ENCODE results near the gene CHD8. TPM values are rescaled to one million over a fixed set of nuclear protein-coding genes. Genes with fewer than 3 reads are reported as not detected.

Gene CHD8
- total and polyA plus RNA-seq, 2 of the 4 experiments (the other 2 are of a cell fraction), result 32.1 to 55.0 TPM

DNA sequence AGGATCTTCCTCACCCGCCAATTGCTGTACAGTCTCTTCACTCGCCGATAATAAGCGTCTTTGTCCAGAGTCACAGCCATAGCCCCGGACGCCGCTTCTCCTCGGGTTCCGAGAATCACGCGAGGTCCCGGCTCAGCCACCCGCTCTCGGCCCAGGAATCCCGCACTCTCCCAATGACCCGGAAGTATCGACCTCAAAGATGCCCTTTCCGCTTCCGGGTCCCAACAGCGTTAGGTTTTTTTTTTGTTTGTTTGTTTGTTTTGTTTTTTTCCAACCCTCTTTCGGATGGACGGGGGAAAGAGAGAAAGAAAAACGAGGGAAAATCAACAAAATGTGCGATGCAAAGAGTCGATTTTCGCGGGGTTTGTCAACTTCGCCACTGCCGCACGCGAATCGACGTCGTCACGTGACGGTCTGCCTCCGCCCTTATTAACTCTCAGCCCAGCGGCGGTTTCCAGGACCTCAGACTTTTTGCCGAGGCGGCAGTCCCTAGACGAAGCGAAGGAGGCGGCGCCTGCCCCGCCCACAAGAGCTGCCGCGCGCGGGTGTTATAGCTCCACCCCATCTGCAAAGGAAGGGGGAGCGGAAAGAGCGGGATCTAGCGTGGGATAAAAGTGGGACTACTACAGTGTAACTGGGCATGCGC is 72.0 kb downstream of the CHD8 start, which contains the start of gene SUPT16H:
SUPT16H (minus strand) TSS at position 172 of the 646 bp plus-strand sequence; CDS start at position 80, 92 bp downstream.
- CTCF ChIA-PET, result interaction anchor here (1.3 kb wide), 1 partner anchor 9 kb away, joined by 4 read pairs; no protein-coding TSS in a partner anchor
- BruUV-seq (replicated peaks), result no TSS peak
- H2BK5ac ChIP-seq (ENCODE audit: low read depth, low read length, poor library complexity, severe bottlenecking), result peak within 1 kb of the TSS; percentile 90
- TF ChIP-seq SMC3 (IDR thresholded peaks at IDR 0.05; ENCODE audit: low read depth, low read length) (no peak), POLR2A (IDR thresholded peaks at IDR 0.05; ENCODE audit: low read depth, low read length) (peak; percentile 68; the same call in 1 of the 2 replicates), RAD21 (IDR thresholded peaks at IDR 0.05; ENCODE audit: low read length) (no peak), FOS (IDR thresholded peaks at IDR 0.05; ENCODE audit: low read depth, low read length) (no peak), NFE2L2 (IDR thresholded peaks at IDR 0.05; ENCODE audit: low read depth, low read length) (no peak), RFX5 (IDR thresholded peaks at IDR 0.05; ENCODE audit: low read depth, low read length) (no peak), BHLHE40 (IDR thresholded peaks at IDR 0.05; ENCODE audit: low read depth, low read length) (peak; percentile 92), MAZ (IDR thresholded peaks at IDR 0.05; ENCODE audit: borderline replicate concordance, low read depth, low read length) (peak; percentile 79; the same call in 1 of the 2 replicates), MXI1 (IDR thresholded peaks at IDR 0.05; ENCODE audit: borderline replicate concordance, low read depth, low read length) (no peak; the same call in none of the 2 replicates), CEBPB (IDR thresholded peaks at IDR 0.05; ENCODE audit: low read depth, low read length) (no peak), MAFK (IDR thresholded peaks at IDR 0.05; ENCODE audit: low read depth, low read length) (peak; percentile 85), CHD1 (IDR thresholded peaks at IDR 0.05; ENCODE audit: low read depth, low read length) (peak; percentile 96)
- TF ChIP-seq, protein P1, sequence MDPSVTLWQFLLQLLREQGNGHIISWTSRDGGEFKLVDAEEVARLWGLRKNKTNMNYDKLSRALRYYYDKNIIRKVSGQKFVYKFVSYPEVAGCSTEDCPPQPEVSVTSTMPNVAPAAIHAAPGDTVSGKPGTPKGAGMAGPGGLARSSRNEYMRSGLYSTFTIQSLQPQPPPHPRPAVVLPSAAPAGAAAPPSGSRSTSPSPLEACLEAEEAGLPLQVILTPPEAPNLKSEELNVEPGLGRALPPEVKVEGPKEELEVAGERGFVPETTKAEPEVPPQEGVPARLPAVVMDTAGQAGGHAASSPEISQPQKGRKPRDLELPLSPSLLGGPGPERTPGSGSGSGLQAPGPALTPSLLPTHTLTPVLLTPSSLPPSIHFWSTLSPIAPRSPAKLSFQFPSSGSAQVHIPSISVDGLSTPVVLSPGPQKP (IDR thresholded peaks at IDR 0.05; ENCODE audit: borderline replicate concordance, low read depth, low read length), result no peak
- TF ChIP-seq, protein P2, sequence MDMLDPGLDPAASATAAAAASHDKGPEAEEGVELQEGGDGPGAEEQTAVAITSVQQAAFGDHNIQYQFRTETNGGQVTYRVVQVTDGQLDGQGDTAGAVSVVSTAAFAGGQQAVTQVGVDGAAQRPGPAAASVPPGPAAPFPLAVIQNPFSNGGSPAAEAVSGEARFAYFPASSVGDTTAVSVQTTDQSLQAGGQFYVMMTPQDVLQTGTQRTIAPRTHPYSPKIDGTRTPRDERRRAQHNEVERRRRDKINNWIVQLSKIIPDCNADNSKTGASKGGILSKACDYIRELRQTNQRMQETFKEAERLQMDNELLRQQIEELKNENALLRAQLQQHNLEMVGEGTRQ (IDR thresholded peaks at IDR 0.05; ENCODE audit: low read depth, low read length), result peak; percentile 98

More for the DNA sequence above, 72.0 kb downstream of the CHD8 start, which contains the start of gene SUPT16H:
- H2BK20ac ChIP-seq (ENCODE audit: low read depth, low read length), result peak within 1 kb of the TSS; percentile 66; the same call in 1 of the 2 replicates
- in situ Hi-C loops (cut with MboI; ENCODE audit: low sequenced_read_pairs), result no loop called here
- peak within 1 kb of the TSS; percentile 66; the same call in 1 of the 3 replicates for H2BK15ac ChIP-seq (ENCODE audit: low read depth, low read length)
- dilution Hi-C loops (cut with HindIII; ENCODE audit: low sequenced_read_pairs, unreplicated experiment), result no loop called here
- peak within 1 kb of the TSS; percentile 89 for H3K9ac ChIP-seq (ENCODE audit: low read depth, low read length)
- peak within 1 kb of the TSS; percentile 90 for H3K14ac ChIP-seq (replicated peaks; ENCODE audit: low read depth, low read length)
- peak within 1 kb of the TSS; percentile 96 for H3K4me2 ChIP-seq (ENCODE audit: low read depth, low read length)
- H2BK120ac ChIP-seq (ENCODE audit: low read depth, low read length), result peak within 1 kb of the TSS; percentile 90; the same call in 1 of the 2 replicates
- H3K27ac ChIP-seq (ENCODE audit: insufficient read depth, low read length), result peak within 1 kb of the TSS; percentile 67
- H3K4ac ChIP-seq (ENCODE audit: low read depth, low read length), result peak within 1 kb of the TSS; percentile 93
- H4K20me1 ChIP-seq (ENCODE audit: insufficient read depth, low read length), result peaks cover 18% of the 10 kb centered on the region
- H3K79me1 ChIP-seq (ENCODE audit: low read depth in 1 of 2, low read length in 2 of 2), result peaks cover 4 to 27% of the 10 kb centered on the region in 2 experiments; a peak in 2 of 4 replicates
- H3K56ac ChIP-seq (ENCODE audit: extremely low read depth, insufficient read depth, low read length), result peak within 1 kb of the TSS; percentile 97
- WGBS, 2 experiments (ENCODE audit: extremely low coverage in 2 of 2, insufficient read length in 1 of 2), result 0% methylated on average over 25 of the region's 54 CpGs; no CpG with 5 or more reads in 1 of the 2 experiments
- H3K18ac ChIP-seq (ENCODE audit: low read depth, low read length), result peak within 1 kb of the TSS; percentile 81
- peak; percentile 98 for ATAC-seq (ENCODE audit: low read depth)
- H4K91ac ChIP-seq (ENCODE audit: insufficient read depth, low read depth, low read length), result peak within 1 kb of the TSS; percentile 96
- H3K4me3 ChIP-seq (ENCODE audit: insufficient read depth, low read depth, low read length), result peak within 1 kb of the TSS; percentile 94
- DNase-seq, result peak; percentile 95
- H3K9me1 ChIP-seq (ENCODE audit: insufficient read depth, low read length), result no peaks in the 10 kb centered on the region
- H3K4me1 ChIP-seq (ENCODE audit: control insufficient read depth, insufficient read depth, low read length), result no peaks in the 10 kb centered on the region
- intact Hi-C loops (cut with micrococcal nuclease), result loop anchor here (1.0 to 5.0 kb wide), 4 partner anchors 117 to 151 kb away; partner anchors contain the start of genes HNRNPC and METTL3
- H4K8ac ChIP-seq (ENCODE audit: low read depth in 2 of 2, low read length in 2 of 2), result peak within 1 kb of the TSS; percentile 68 to 99
- peaks cover 15% of the 10 kb centered on the region for H3K36me3 ChIP-seq (ENCODE audit: control insufficient read depth, insufficient read depth, low read length)
- POLR2A ChIA-PET (ENCODE audit: unreplicated experiment), result no interaction called here
- H2AK9ac ChIP-seq (replicated peaks; ENCODE audit: low read depth, low read length, poor library complexity), result peak within 1 kb of the TSS; percentile 97
- no peaks in the 10 kb centered on the region for H3K9me3 ChIP-seq (ENCODE audit: control insufficient read depth, insufficient read depth, low read length)
- peak within 1 kb of the TSS; percentile 68 for H4K5ac ChIP-seq (ENCODE audit: low read depth, low read length)
- H3K23ac ChIP-seq (ENCODE audit: low read depth, low read length), result peak within 1 kb of the TSS; percentile 82
- H3K27me3 ChIP-seq (ENCODE audit: control insufficient read depth, insufficient read depth, low read length), result no peaks in the 10 kb centered on the region
- peak within 1 kb of the TSS; percentile 95 for H2AK5ac ChIP-seq (ENCODE audit: low read depth, low read length)
- peak within 1 kb of the TSS; percentile 95 for H2AFZ ChIP-seq (replicated peaks; ENCODE audit: low read length, poor library complexity)

All from IMR-90 (cell line).